H1 (cell line): ENCODE results near the gene DICER1. TPM values are rescaled to one million over a fixed set of nuclear protein-coding genes. Genes with fewer than 3 reads are reported as not detected.

Experiments
- CTCF ChIA-PET: fragments of 300-600 bp; sonication (Branson Sonifier 250); formaldehyde crosslinking; loops from one replicate; lab custom pipeline; 2021; ENCODE audit not compliant: partially characterized antibody; lab: Charles Lee
- POLR2A ChIA-PET: fragments of 300-600 bp; sonication (Branson Sonifier 250); formaldehyde crosslinking; loops from one replicate; lab custom pipeline; 2021; ENCODE audit warnings: inconsistent platforms; ENCODE audit not compliant: partially characterized antibody; lab: Charles Lee
- DNase-seq, 2 experiments: peaks; one replicate each; pipeline versions ENCODE4 v3.0.0 to v3.0.0-alpha.2; 2010 to 2022; ENCODE audit warnings: low spot score in 2 of 2, low read depth in 1 of 2, mixed read lengths in 1 of 2
- FAIRE-seq: peaks from 2 replicates; lab custom pipeline; 2011; peaks lifted over from hg19 to GRCh38; lab: Jason Lieb, UNC
- H2AFZ ChIP-seq: 2 replicates; pipeline ENCODE4 v1.8.1; 2012; ENCODE audit warnings: low read length, inconsistent platforms
- H2AK5ac ChIP-seq: 2 replicates; pipeline ENCODE4 v1.6.1; 2013; ENCODE audit warnings: low read depth, low read length
- H2BK120ac ChIP-seq: replicated peaks from 2 replicates; pipeline ENCODE3; 2013; ENCODE audit warnings: low read depth, low read length, inconsistent platforms
- H2BK12ac ChIP-seq: 2 replicates; pipeline ENCODE4 v1.6.1; 2013; ENCODE audit warnings: low read depth, low read length
- H2BK15ac ChIP-seq: 2 replicates; pipeline ENCODE4 v1.6.1; 2013; ENCODE audit warnings: low read length
- H2BK20ac ChIP-seq: 2 replicates; pipeline ENCODE4 v1.6.1; 2013; ENCODE audit warnings: low read length
- H2BK5ac ChIP-seq: 2 replicates; pipeline ENCODE4 v1.6.1; 2013; ENCODE audit warnings: low read depth, low read length
- H3K14ac ChIP-seq: 2 replicates; pipeline ENCODE4 v1.6.1; 2013; ENCODE audit warnings: inconsistent platforms; ENCODE audit not compliant: insufficient read length
- H3K18ac ChIP-seq: 2 replicates; pipeline ENCODE4 v1.6.1; 2013; ENCODE audit warnings: low read length; ENCODE audit errors: extremely low read depth
- H3K23ac ChIP-seq: 2 replicates; pipeline ENCODE4 v1.6.1; 2013; ENCODE audit warnings: inconsistent platforms; ENCODE audit not compliant: insufficient read length
- H3K23me2 ChIP-seq: 2 replicates; pipeline ENCODE4 v1.6.1; 2013; ENCODE audit warnings: low read depth, low read length
- H3K27ac ChIP-seq: 2 replicates; pipeline ENCODE4 v1.6.1; 2011; ENCODE audit warnings: low read depth, low read length, inconsistent platforms
- H3K27me3 ChIP-seq, 4 experiments: replicated peaks in 1 of 4; 1 replicate in 1 of 4; 2 replicates in 3 of 4; pipeline versions ENCODE4 v1.6.1 to v1.8.1; 2011 to 2013; ENCODE audit warnings: low read length in 3 of 4, mild to moderate bottlenecking in 3 of 4, inconsistent platforms in 2 of 4, mixed read lengths in 2 of 4, moderate library complexity in 1 of 4; ENCODE audit not compliant: control insufficient read depth in 3 of 4, insufficient read depth in 3 of 4; ENCODE audit errors: extremely low read depth in 1 of 4
- H3K36me3 ChIP-seq, 4 experiments: 2 replicates each; pipeline versions ENCODE4 v1.6.1 to v1.8.1; 2011 to 2013; ENCODE audit warnings: mild to moderate bottlenecking in 4 of 4, low read length in 3 of 4, moderate library complexity in 2 of 4, control low read depth in 1 of 4, inconsistent platforms in 1 of 4; ENCODE audit not compliant: insufficient read depth in 4 of 4, control insufficient read depth in 2 of 4
- H3K4ac ChIP-seq: replicated peaks from 2 replicates; pipeline ENCODE3; 2013; ENCODE audit warnings: low read length, low read depth, mixed read lengths, inconsistent platforms; ENCODE audit not compliant: insufficient read length
- H3K4me1 ChIP-seq, 4 experiments: replicated peaks in 1 of 4; 1 replicate in 1 of 4; 2 replicates in 3 of 4; pipeline versions ENCODE4 v1.6.1 to v1.8.1; 2011 to 2013; ENCODE audit warnings: low read length in 3 of 4, inconsistent platforms in 2 of 4, mixed read lengths in 1 of 4; ENCODE audit not compliant: insufficient read depth in 4 of 4, control insufficient read depth in 3 of 4
- H3K4me2 ChIP-seq, 2 experiments: 2 replicates each; pipeline versions ENCODE4 v1.6.1 to v1.8.1; 2011 to 2013; ENCODE audit warnings: low read depth in 2 of 2, low read length in 2 of 2, control low read depth in 1 of 2, inconsistent platforms in 1 of 2, mild to moderate bottlenecking in 1 of 2; ENCODE audit not compliant: insufficient read depth in 1 of 2
- H3K4me3 ChIP-seq, 4 experiments: fragments of 200-600, 300-600 bp in 1 of 4; sonication (generic), shearing (Covaris generic), sonication (Bioruptor Twin) in 1 of 4; 2 replicates each; pipeline versions ENCODE4 v1.5.1 to v1.8.1; 2011 to 2016; ENCODE audit warnings: low read length in 4 of 4, low read depth in 3 of 4, control low read depth in 2 of 4, inconsistent platforms in 2 of 4, mild to moderate bottlenecking in 2 of 4, mixed read lengths in 1 of 4, moderate library complexity in 1 of 4; ENCODE audit not compliant: insufficient read depth in 2 of 4; ENCODE audit errors: extremely low read depth in 1 of 4
- H3K56ac ChIP-seq: replicated peaks from 2 replicates; pipeline ENCODE3; 2013; ENCODE audit warnings: low read depth, mild to moderate bottlenecking, mixed read lengths, low read length, inconsistent platforms; ENCODE audit not compliant: insufficient read length
- H3K79me1 ChIP-seq: 2 replicates; pipeline ENCODE4 v1.6.1; 2013; ENCODE audit warnings: low read depth, low read length, control low read depth
- H3K79me2 ChIP-seq, 2 experiments: 2 replicates each; pipeline versions ENCODE4 v1.6.1 to v1.8.1; 2012 to 2013; ENCODE audit warnings: low read length in 2 of 2, mild to moderate bottlenecking in 2 of 2, inconsistent platforms in 1 of 2; ENCODE audit not compliant: insufficient read depth in 2 of 2, control insufficient read depth in 1 of 2
- H3K9ac ChIP-seq, 4 experiments: replicated peaks in 1 of 4; 1 replicate in 1 of 4; 2 replicates in 3 of 4; pipeline versions ENCODE4 v1.6.1 to v1.8.1; 2011 to 2013; ENCODE audit warnings: low read depth in 3 of 4, low read length in 3 of 4, control low read depth in 2 of 4, mild to moderate bottlenecking in 2 of 4, moderate library complexity in 2 of 4, inconsistent platforms in 1 of 4; ENCODE audit errors: extremely low read depth in 1 of 4
- H3K9me3 ChIP-seq, 2 experiments: 2 replicates each; pipeline versions ENCODE4 v1.6.1 to v1.8.1; 2012 to 2013; ENCODE audit warnings: mild to moderate bottlenecking in 2 of 2, moderate library complexity in 2 of 2, control low read depth in 1 of 2, inconsistent platforms in 1 of 2, low read depth in 1 of 2, low read length in 1 of 2, mixed read lengths in 1 of 2; ENCODE audit not compliant: insufficient read depth in 2 of 2
- H4K20me1 ChIP-seq, 2 experiments: replicated peaks in 1 of 2; 2 replicates each; pipeline versions ENCODE3 to v1.8.1; 2011 to 2013; ENCODE audit warnings: inconsistent platforms in 2 of 2, low read length in 2 of 2, mild to moderate bottlenecking in 1 of 2; ENCODE audit not compliant: insufficient read depth in 2 of 2, control insufficient read depth in 1 of 2
- H4K5ac ChIP-seq: 2 replicates; pipeline ENCODE4 v1.6.1; 2013; ENCODE audit warnings: low read length, low read depth, mixed read lengths, inconsistent platforms; ENCODE audit not compliant: insufficient read length
- H4K8ac ChIP-seq: 2 replicates; pipeline ENCODE4 v1.8.0; 2013; ENCODE audit warnings: mild to moderate bottlenecking, moderate library complexity, low read length, inconsistent platforms; ENCODE audit not compliant: insufficient read depth; ENCODE audit errors: extremely low read depth
- H4K91ac ChIP-seq: replicated peaks from 2 replicates; pipeline ENCODE3; 2013; ENCODE audit warnings: low read length, mixed read lengths, inconsistent platforms; ENCODE audit not compliant: insufficient read length
- BRCA1 ChIP-seq: IDR thresholded peaks from 2 replicates; pipeline ENCODE4 v1.6.1; 2012; ENCODE audit warnings: low read depth, low read length, improper control_type of control experiment
- CBX5 ChIP-seq: fragments of 300-800, 300-1000 bp; sonication (generic); IDR thresholded peaks from 2 replicates; pipeline ENCODE4 v1.7.1; 2016; ENCODE audit warnings: antibody characterized with exemption, low read length, low read depth
- CEBPB ChIP-seq: IDR thresholded peaks from 2 replicates; pipeline ENCODE4 v1.6.1; 2012; ENCODE audit warnings: low read depth, low read length
- CHD2 ChIP-seq: IDR thresholded peaks from 2 replicates; pipeline ENCODE4 v1.6.1; 2012; ENCODE audit warnings: low read length, improper control_type of control experiment
- CTBP2 ChIP-seq: IDR thresholded peaks from 2 replicates; pipeline ENCODE4 v1.7.0; 2011; ENCODE audit warnings: borderline replicate concordance, mild to moderate bottlenecking, moderate library complexity, mixed read lengths, low read length; ENCODE audit not compliant: insufficient read depth, insufficient read length
- FOSL1 ChIP-seq: IDR thresholded peaks from 2 replicates; pipeline ENCODE4 v1.6.1; 2011; ENCODE audit warnings: mild to moderate bottlenecking, low read depth, low read length, moderate library complexity; ENCODE audit not compliant: insufficient read depth
- HDAC2 ChIP-seq, 2 experiments: fragments of 300-600 bp in 1 of 2; sonication (generic) in 1 of 2; IDR thresholded peaks; 2 replicates each; pipeline ENCODE4 v1.6.1; 2011 to 2012; ENCODE audit warnings: low read depth in 2 of 2, low read length in 2 of 2, mild to moderate bottlenecking in 2 of 2, moderate library complexity in 2 of 2, borderline replicate concordance in 1 of 2, inconsistent platforms in 1 of 2
- JUN ChIP-seq: IDR thresholded peaks from 2 replicates; pipeline ENCODE4 v1.6.1; 2011; ENCODE audit warnings: low read depth, mild to moderate bottlenecking, improper control_type of control experiment, low read length
- JUND ChIP-seq: IDR thresholded peaks from 2 replicates; pipeline ENCODE4 v1.6.1; 2011; ENCODE audit warnings: mild to moderate bottlenecking, improper control_type of control experiment, low read length
- KDM1A ChIP-seq: fragments of 200-600, 300-600 bp; sonication (generic); IDR thresholded peaks from 2 replicates; pipeline ENCODE4 v1.7.1; 2016; ENCODE audit warnings: mild to moderate bottlenecking, low read length, borderline replicate concordance
- POU5F1 ChIP-seq: IDR thresholded peaks from 2 replicates; pipeline ENCODE4 v1.6.1; 2011; ENCODE audit warnings: low read depth, mild to moderate bottlenecking, low read length, moderate library complexity
- SIRT6 ChIP-seq: IDR thresholded peaks from one replicate; pipeline ENCODE4 v1.7.1; 2012; ENCODE audit warnings: low read length, inconsistent platforms
- SP2 ChIP-seq: IDR thresholded peaks from 2 replicates; pipeline ENCODE4 v1.6.1; 2012; ENCODE audit warnings: mild to moderate bottlenecking, low read length, inconsistent platforms
- SUZ12 ChIP-seq: fragments of 200-600 bp; sonication (generic); IDR thresholded peaks from 2 replicates; pipeline ENCODE4 v1.6.1; 2012; ENCODE audit warnings: mild to moderate bottlenecking, inconsistent platforms, low read length, moderate library complexity, mixed read lengths
- TAF7 ChIP-seq: optimal IDR thresholded peaks from 2 replicates; pipeline ENCODE3; 2011; ENCODE audit warnings: low read depth, mild to moderate bottlenecking, inconsistent platforms, low read length, moderate library complexity, borderline replicate concordance
- WGBS, 2 experiments: shearing (Covaris generic) in 1 of 2; methylation state at CpG; one replicate each; pipeline versions ENCODE4 v1.1.6 to v1.1.7; 2013 to 2015; ENCODE audit warnings: low lambda C conversion rate in 2 of 2, mixed read lengths in 2 of 2, inconsistent platforms in 1 of 2, low coverage in 1 of 2, missing lambda C conversion rate in 1 of 2; ENCODE audit not compliant: insufficient replicate concordance in 2 of 2, insufficient coverage in 1 of 2, insufficient read length in 1 of 2; ENCODE audit errors: extremely low coverage in 1 of 2, missing lambda C conversion rate in 1 of 2; 5-methylcytosine and 5-hydroxymethylcytosine counted together
- polyA plus RNA-seq, 7 experiments: library from polyadenylated mRNA; depleted of rRNA in 3 of 7; stranded (reverse) in 5 of 7; unstranded in 2 of 7; fragments of >200 nt in 5 of 7; fragments of 200-250 nt in 2 of 7; gene quantifications; 1 replicate in 5 of 7; 2 replicates in 1 of 7; 4 replicates in 1 of 7; pipeline versions ENCODE4 v1.2.1 to v1.2.3, GENCODE V29; 2011 to 2013; ENCODE audit warnings: missing spikeins in 2 of 7, mixed read lengths in 2 of 7
- total RNA-seq: library from RNA; stranded (reverse); fragmentation: NEBNext Ultra II Directional; extraction: Animal tissue kit (Norgen Biotek cat#: 25700); gene quantifications from 2 replicates; pipeline ENCODE4 v1.2.1, GENCODE V29; 2021

The DICER1 gene
- total and polyA plus RNA-seq, 2 of the 8 experiments (the other 6 are each of a cell fraction or from before 2014, with no cell fraction given) = 11.9 to 61.8 TPM

GRCh38 chr14:95097385-95097784 lies 59.9 kb downstream of the DICER1 start:
- Histone ChIP-seq H3K27ac (no peak overlapping the region), H3K4ac (no peak overlapping the region), H3K4me2 (no peak overlapping the region), H2AFZ (no peak overlapping the region), H4K20me1 (no peaks in the 10 kb centered on the region), H3K9ac (no peak overlapping the region), H3K18ac (no peak overlapping the region), H3K4me3 (no peak overlapping the region), H2BK12ac (no peak overlapping the region), H3K23me2 (no peaks in the 10 kb centered on the region), H2BK120ac (no peak overlapping the region), H3K4me1 (peaks cover 0 to 5% (median 2%) of the 10 kb centered on the region in 4 experiments; a peak in 5 of 7 replicates), H3K36me3 (peaks cover under 1 to 27% (median 5%) of the 10 kb centered on the region in 4 experiments), H3K79me1 (no peaks in the 10 kb centered on the region; the same call in 1 of the 2 replicates), H3K27me3 (no peaks in the 10 kb centered on the region), H4K5ac (no peak overlapping the region), H3K9me3 (no peaks in the 10 kb centered on the region), H3K56ac (no peak overlapping the region), H2AK5ac (no peak overlapping the region), H2BK5ac (no peak overlapping the region), H4K91ac (no peak overlapping the region), H2BK20ac (no peak overlapping the region), H2BK15ac (no peak overlapping the region), H3K14ac (no peak overlapping the region), H3K23ac (no peak overlapping the region), H4K8ac (no peak overlapping the region), H3K79me2 (no peaks in the 10 kb centered on the region)
- ChIA-PET POLR2A (no interaction called here), CTCF (interaction anchor here (0.7 to 1.0 kb wide), 2 partner anchors 12 to 98 kb away, joined by 3 to 4 read pairs; no protein-coding TSS in a partner anchor)
- DNase-seq (no peak), FAIRE-seq (no peak)
- WGBS, 2 experiments = 83% methylated on average over 2 of the region's 2 CpGs; no CpG with 5 or more reads in 1 of the 2 experiments
- no peak for TF ChIP-seq CHD2
- no peak for TF ChIP-seq SIRT6
- TF ChIP-seq SUZ12 = no peak
- no peak for TF ChIP-seq TAF7
- TF ChIP-seq JUN = no peak
- no peak for TF ChIP-seq FOSL1
- no peak for TF ChIP-seq CBX5
- no peak for TF ChIP-seq CTBP2
- TF ChIP-seq HDAC2 (IDR thresholded peaks at IDR 0.05; ENCODE audit: borderline replicate concordance in 1 of 2, low read depth in 2 of 2, low read length in 2 of 2) = no peak
- TF ChIP-seq POU5F1 = no peak
- TF ChIP-seq JUND = no peak
- no peak for TF ChIP-seq BRCA1
- TF ChIP-seq KDM1A = no peak
- no peak for TF ChIP-seq CEBPB
- TF ChIP-seq SP2 = no peak
